Epithelial cell of proximal tubule (primary cell): ENCODE results near the gene P2RX2. TPM values are rescaled to one million over a fixed set of nuclear protein-coding genes. Genes with fewer than 3 reads are reported as not detected.

Source experiments
- DNase-seq: peaks from one replicate; pipeline ENCODE4 v3.0.0-alpha.2; 2011; ENCODE audit warnings: low read depth
- H3K4me3 ChIP-seq: 2 replicates; pipeline ENCODE4 v1.5.1; 2011; ENCODE audit warnings: low read depth, mild to moderate bottlenecking, low read length
- CTCF ChIP-seq: conservative IDR thresholded peaks from 2 replicates; pipeline ENCODE4 v1.5.1; 2012; ENCODE audit warnings: low read depth, mild to moderate bottlenecking, low read length
- total RNA-seq: library from RNA; depleted of rRNA; stranded (reverse); fragments of >200 nt; gene quantifications from 2 replicates; pipeline ENCODE4 v1.2.3, GENCODE V29; 2015

The P2RX2 gene
- total RNA-seq, 1 donor from 2014 or later, result not detected

- no peak for TF ChIP-seq CTCF
- H3K4me3 ChIP-seq, result no peak overlapping the region
- DNase-seq, result no peak
Measured at GRCh38 chr12:132572801-132573760, 45.5 kb upstream of the P2RX2 start.

- DNase-seq, result no peak
- no peak overlapping the region for H3K4me3 ChIP-seq
- no peak for TF ChIP-seq CTCF
Measured at GRCh38 chr12:132574271-132574996, 44.1 kb upstream of the P2RX2 start.

- no peak for DNase-seq
- no peak overlapping the region for H3K4me3 ChIP-seq
- TF ChIP-seq CTCF, result no peak
Measured at GRCh38 chr12:132575661-132576060, 42.9 kb upstream of the P2RX2 start.

GRCh38 chr12:132576701-132577100 is 41.9 kb upstream of the P2RX2 start:
- H3K4me3 ChIP-seq, result no peak overlapping the region

GRCh38 chr12:132577191-132577920 is 41.2 kb upstream of the P2RX2 start:
- no peak for DNase-seq
- no peak for TF ChIP-seq CTCF
- H3K4me3 ChIP-seq, result no peak overlapping the region

More at GRCh38 chr12:132576701-132577100, 41.9 kb upstream of the P2RX2 start:
- DNase-seq, result no peak
- TF ChIP-seq CTCF, result no peak

GRCh38 chr12:132578118-132578517 is 40.5 kb upstream of the P2RX2 start:
- no peak overlapping the region for H3K4me3 ChIP-seq
- no peak for DNase-seq
- TF ChIP-seq CTCF, result no peak
